ENCODE measurements around the gene HDHD5.

Gene HDHD5

GRCh38 chr22:17106785-17107546 is 52.1 kb downstream of the HDHD5 start:
- no peak overlapping the region for H3K4me3 ChIP-seq (ENCODE audit: low read depth, low read length)
- TF ChIP-seq, protein P1, sequence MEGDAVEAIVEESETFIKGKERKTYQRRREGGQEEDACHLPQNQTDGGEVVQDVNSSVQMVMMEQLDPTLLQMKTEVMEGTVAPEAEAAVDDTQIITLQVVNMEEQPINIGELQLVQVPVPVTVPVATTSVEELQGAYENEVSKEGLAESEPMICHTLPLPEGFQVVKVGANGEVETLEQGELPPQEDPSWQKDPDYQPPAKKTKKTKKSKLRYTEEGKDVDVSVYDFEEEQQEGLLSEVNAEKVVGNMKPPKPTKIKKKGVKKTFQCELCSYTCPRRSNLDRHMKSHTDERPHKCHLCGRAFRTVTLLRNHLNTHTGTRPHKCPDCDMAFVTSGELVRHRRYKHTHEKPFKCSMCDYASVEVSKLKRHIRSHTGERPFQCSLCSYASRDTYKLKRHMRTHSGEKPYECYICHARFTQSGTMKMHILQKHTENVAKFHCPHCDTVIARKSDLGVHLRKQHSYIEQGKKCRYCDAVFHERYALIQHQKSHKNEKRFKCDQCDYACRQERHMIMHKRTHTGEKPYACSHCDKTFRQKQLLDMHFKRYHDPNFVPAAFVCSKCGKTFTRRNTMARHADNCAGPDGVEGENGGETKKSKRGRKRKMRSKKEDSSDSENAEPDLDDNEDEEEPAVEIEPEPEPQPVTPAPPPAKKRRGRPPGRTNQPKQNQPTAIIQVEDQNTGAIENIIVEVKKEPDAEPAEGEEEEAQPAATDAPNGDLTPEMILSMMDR (IDR thresholded peaks at IDR 0.05; ENCODE audit: low read depth, low read length, missing control alignments) = no peak
- DNase-seq (ENCODE audit: low read depth) = no peak

DNA sequence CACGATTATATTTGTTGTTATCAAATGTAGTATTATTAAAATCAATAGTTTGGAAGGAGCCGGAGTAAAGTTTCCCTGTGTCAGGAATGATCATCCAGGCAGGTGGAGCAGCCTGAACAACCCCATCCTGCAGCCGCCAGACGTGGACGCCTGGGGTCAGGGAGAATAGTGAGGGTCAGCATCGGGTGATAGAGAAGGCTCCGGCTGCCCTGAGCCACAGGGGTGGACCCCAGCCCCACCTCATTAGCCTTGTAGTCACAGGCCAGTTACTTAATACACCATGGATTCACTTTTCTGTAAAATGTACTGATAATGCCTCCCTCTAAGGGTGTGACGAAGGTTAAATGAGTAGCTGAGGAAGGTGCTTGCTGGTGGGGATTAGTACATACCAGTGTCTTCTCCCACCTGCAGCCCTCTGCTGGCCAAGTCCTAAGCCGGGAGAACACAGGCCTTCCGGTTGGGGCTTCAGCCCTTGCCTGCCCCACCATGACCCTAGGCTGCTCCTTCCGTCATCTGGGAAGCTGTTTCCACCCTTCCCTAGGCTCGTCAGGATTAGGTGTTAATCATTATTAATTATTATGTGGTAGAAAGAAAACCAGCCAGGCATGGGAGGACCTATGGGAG is 52.8 kb downstream of the HDHD5 start:
- TF ChIP-seq, protein P1 (IDR thresholded peaks at IDR 0.05; ENCODE audit: low read depth, low read length, missing control alignments) = no peak
- DNase-seq (ENCODE audit: low read depth) = no peak
- no peak overlapping the region for H3K4me3 ChIP-seq (ENCODE audit: low read depth, low read length)

DNA sequence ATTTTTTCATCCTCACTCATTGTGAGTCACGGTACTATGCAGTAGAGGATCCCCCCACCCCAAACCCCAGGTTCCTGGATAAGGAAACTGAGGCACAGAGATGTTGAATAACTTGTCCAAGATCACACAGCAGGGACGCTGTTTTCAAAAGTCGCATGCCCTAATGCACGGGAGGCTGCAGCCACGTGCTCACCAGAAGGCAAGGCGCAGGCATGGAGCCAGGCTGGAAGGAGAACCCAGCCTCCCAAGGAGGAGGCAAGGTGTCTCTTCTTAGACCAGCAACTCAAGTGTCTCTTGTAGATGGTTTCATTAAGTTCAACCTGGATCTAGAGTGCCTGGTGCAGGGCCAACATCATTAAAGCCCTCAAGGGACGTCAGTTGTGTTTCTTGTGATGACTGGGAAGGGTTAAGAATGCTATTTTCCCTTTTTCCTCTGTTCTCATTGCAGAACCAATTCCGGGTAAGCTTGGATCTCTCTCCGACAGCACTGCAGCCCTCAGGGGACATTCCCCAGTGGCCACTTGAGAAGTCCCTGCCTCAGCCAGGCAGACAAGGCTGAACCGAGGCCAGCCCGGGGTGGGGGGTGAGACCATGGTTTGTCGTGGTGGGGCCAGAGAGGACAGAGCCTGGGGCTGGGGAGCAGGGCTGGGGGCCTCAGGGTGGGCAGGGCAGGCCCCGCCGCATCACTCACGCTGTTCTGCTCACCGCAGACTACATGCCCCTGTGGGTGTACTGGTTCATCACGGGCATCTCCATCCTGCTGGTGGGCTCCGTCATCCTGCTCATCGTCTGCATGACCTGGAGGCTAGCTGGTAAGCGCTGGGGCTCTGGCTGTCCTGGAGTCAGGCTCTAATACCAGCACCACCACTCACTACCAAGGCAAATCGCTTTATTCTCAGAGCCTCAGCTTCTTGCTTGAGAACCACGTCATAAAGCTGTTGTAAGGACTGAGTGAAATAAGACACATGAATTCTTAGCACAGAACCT is 53.6 kb downstream of the HDHD5 start:
- TF ChIP-seq, protein P1 (IDR thresholded peaks at IDR 0.05; ENCODE audit: low read depth, low read length, missing control alignments) = no peak
- DNase-seq (ENCODE audit: low read depth) = no peak
- H3K4me3 ChIP-seq (ENCODE audit: low read depth, low read length) = no peak overlapping the region

- no peak overlapping the region for H3K4me3 ChIP-seq (ENCODE audit: low read depth, low read length)
- TF ChIP-seq, protein P1 (IDR thresholded peaks at IDR 0.05; ENCODE audit: low read depth, low read length, missing control alignments) = no peak
- DNase-seq (ENCODE audit: low read depth) = no peak
Measured at GRCh38 chr22:17104336-17104935, 54.6 kb downstream of the HDHD5 start.

- H3K4me3 ChIP-seq (ENCODE audit: low read depth, low read length) = no peak overlapping the region
- no peak for DNase-seq (ENCODE audit: low read depth)
- TF ChIP-seq, protein P1 (IDR thresholded peaks at IDR 0.05; ENCODE audit: low read depth, low read length, missing control alignments) = no peak
Measured at GRCh38 chr22:17103351-17103750, 55.7 kb downstream of the HDHD5 start.

- no peak for DNase-seq (ENCODE audit: low read depth)
- H3K4me3 ChIP-seq (ENCODE audit: low read depth, low read length) = no peak overlapping the region
- TF ChIP-seq, protein P1 (IDR thresholded peaks at IDR 0.05; ENCODE audit: low read depth, low read length, missing control alignments) = no peak
Measured at GRCh38 chr22:17102297-17102667, 56.8 kb downstream of the HDHD5 start.

All from GM12864 (cell line).